Heart left ventricle (tissue), 13 donors: ENCODE data around the gene COL20A1.

Experiments
- CTCF ChIP-seq, 12 donors: fragments of 200-600 bp; sonication (generic) in 4 of 12; IDR thresholded peaks; one replicate each; pipeline versions ENCODE4 v1.5.0 to v1.8.0; 2018 to 2022; ENCODE audit warnings: antibody characterized with exemption in 12 of 12, mild to moderate bottlenecking in 5 of 12
- POLR2A ChIP-seq, 2 donors: fragments of 450-650 bp; IDR thresholded peaks; one replicate each; pipeline ENCODE4 v1.6.1; 2017; ENCODE audit warnings: antibody characterized with exemption in 2 of 2, mild to moderate bottlenecking in 2 of 2, moderate library complexity in 2 of 2
- donor health status: ischemic (EF 13 %, LVEDD 7.1; RV severe dilation, severe dysfunction).
- donor health status: DM: no; HTN: yes; CAD: no.
- donor health status: DM: no; HTN: no; CAD: no.
- donor health status: ischemic (EF 25% LVEDD 6.9; RV normal size, moderate dysfunction).
- donor health status: ischemic (EF 25% LVEDD 5.7; RV mildly dilated, moderate dysfunction).
- donor health status: ischemic (EF 35%, LVEDD 5.7; RV mildly dilated, moderate dysfunction).
- donor health status: nonischemic (EF 11% LVEDD 7.7; RV severe dilation, severe dysfunction).
- donor health status: DM: yes; HTN: yes; CAD: no.
- donor health status: PGD.
- donor health status: ischemic (EF 29% LVEDD 5.4; RV normal size, mild dysfunction).
- donor health status: nonischemic (EF 23%, LVEDD 6.1; RV moderate dilation, normal function).

GRCh38 chr20:63355781-63356295 is 62.9 kb downstream of the COL20A1 start:
- no peak for TF ChIP-seq CTCF (IDR thresholded peaks at IDR 0.05)
- TF ChIP-seq POLR2A (IDR thresholded peaks at IDR 0.05), result no peak
